Peyer's patch (tissue), 4 donors: Measurements from ENCODE around the gene PAX7.

Experiments
- POLR2A ChIP-seq, 2 donors: fragments of 450-650 bp; IDR thresholded peaks; one replicate each; pipeline ENCODE4 v1.5.1; 2017; ENCODE audit warnings: antibody characterized with exemption in 2 of 2, mild to moderate bottlenecking in 2 of 2, moderate library complexity in 2 of 2
- TF ChIP-seq, protein P1 (sequence below), 6 experiments: fragments of 450-650 bp in 4 of 6; fragments of 200-600 bp in 2 of 6; sonication (generic) in 1 of 6; IDR thresholded peaks; one replicate each; pipeline ENCODE4 v1.5.1; 2017 to 2019; ENCODE audit warnings: antibody characterized with exemption in 6 of 6, mild to moderate bottlenecking in 3 of 6, moderate library complexity in 1 of 6

DNA sequence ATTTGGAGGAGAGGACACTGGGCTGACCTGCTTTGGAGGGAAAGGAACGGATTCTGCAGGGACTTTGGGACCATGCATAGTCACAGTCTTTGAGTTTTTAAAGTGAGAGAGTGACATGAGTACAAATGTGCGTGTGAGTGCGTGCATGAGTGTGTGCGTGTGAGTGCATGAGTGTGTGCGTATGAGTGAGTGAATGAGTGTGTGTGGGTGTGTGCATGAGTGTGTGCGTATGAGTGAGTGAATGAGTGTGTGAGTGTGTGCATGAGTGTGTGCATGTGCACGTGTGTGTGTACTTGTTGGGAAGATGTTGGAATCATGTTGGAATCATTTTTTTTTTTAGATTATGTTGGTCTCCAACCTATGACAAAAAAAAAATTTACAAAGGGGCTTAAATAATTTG, 70.5 kb downstream of the PAX7 start:
- TF ChIP-seq, protein P1, sequence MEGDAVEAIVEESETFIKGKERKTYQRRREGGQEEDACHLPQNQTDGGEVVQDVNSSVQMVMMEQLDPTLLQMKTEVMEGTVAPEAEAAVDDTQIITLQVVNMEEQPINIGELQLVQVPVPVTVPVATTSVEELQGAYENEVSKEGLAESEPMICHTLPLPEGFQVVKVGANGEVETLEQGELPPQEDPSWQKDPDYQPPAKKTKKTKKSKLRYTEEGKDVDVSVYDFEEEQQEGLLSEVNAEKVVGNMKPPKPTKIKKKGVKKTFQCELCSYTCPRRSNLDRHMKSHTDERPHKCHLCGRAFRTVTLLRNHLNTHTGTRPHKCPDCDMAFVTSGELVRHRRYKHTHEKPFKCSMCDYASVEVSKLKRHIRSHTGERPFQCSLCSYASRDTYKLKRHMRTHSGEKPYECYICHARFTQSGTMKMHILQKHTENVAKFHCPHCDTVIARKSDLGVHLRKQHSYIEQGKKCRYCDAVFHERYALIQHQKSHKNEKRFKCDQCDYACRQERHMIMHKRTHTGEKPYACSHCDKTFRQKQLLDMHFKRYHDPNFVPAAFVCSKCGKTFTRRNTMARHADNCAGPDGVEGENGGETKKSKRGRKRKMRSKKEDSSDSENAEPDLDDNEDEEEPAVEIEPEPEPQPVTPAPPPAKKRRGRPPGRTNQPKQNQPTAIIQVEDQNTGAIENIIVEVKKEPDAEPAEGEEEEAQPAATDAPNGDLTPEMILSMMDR (IDR thresholded peaks at IDR 0.05): no peak
- TF ChIP-seq POLR2A (IDR thresholded peaks at IDR 0.05): no peak
